Measurements from ENCODE around the gene KLF3.

- TF ChIP-seq GATA2 (IDR thresholded peaks at IDR 0.05; ENCODE audit: low read depth, low read length) (no peak), GATA3 (IDR thresholded peaks at IDR 0.05; ENCODE audit: low read depth, low read length) (no peak)
Measured at GRCh38 chr4:38734911-38735310, 70.9 kb downstream of the KLF3 start.

Data from SH-SY5Y (cell line).